GM18519 (cell line): ENCODE data around the gene BRINP3.
"Not testable (repeated sequence)": the region's sequence is repeated elsewhere in the genome, so short reads cannot be mapped to it uniquely, and the experiment has no call there.

Source experiments
- ATAC-seq: cut with Tn5 transposase; IDR thresholded peaks from one replicate; pipeline ENCODE4 v1.9.1; 2021; ENCODE audit warnings: mild to moderate bottlenecking, moderate library complexity; ENCODE audit not compliant: unreplicated experiment, low FRiP score

The BRINP3 gene

GRCh38 chr1:190129366-190129765 is 348.3 kb downstream of the BRINP3 start:
- no peak for ATAC-seq

GRCh38 chr1:190126728-190127127 is 350.9 kb downstream of the BRINP3 start:
- no peak for ATAC-seq

GRCh38 chr1:190124068-190124467 is 353.6 kb downstream of the BRINP3 start:
- no peak for ATAC-seq

- not testable (repeated sequence) for ATAC-seq
These were observed 357.1 kb downstream of the BRINP3 start for GRCh38 chr1:190120564-190120963.

GRCh38 chr1:190119683-190120082 is 358.0 kb downstream of the BRINP3 start:
- no peak for ATAC-seq

- no peak for ATAC-seq
These were observed 360.7 kb downstream of the BRINP3 start for GRCh38 chr1:190116921-190117320.

- no peak for ATAC-seq
These were observed 372.7 kb downstream of the BRINP3 start for GRCh38 chr1:190104961-190105360.

- no peak for ATAC-seq
These were observed 374.8 kb downstream of the BRINP3 start for GRCh38 chr1:190102757-190103326.

- ATAC-seq, result no peak
These were observed 375.9 kb downstream of the BRINP3 start for GRCh38 chr1:190101756-190102155.

- no peak for ATAC-seq
These were observed 378.9 kb downstream of the BRINP3 start for GRCh38 chr1:190098756-190099155.

GRCh38 chr1:190098107-190098506 is 379.6 kb downstream of the BRINP3 start:
- ATAC-seq, result no peak

GRCh38 chr1:190095596-190095995 is 382.1 kb downstream of the BRINP3 start:
- ATAC-seq, result no peak

- no peak for ATAC-seq
These were observed 393.1 kb downstream of the BRINP3 start for GRCh38 chr1:190084552-190084951.

GRCh38 chr1:190068304-190068703 is 409.4 kb downstream of the BRINP3 start:
- no peak for ATAC-seq

GRCh38 chr1:190067592-190067991 is 410.1 kb downstream of the BRINP3 start:
- no peak for ATAC-seq

GRCh38 chr1:190066011-190066410 is 411.7 kb downstream of the BRINP3 start:
- no peak for ATAC-seq

- no peak for ATAC-seq
These were observed 428.4 kb downstream of the BRINP3 start for GRCh38 chr1:190049314-190049713.
